Thyroid gland (tissue), 4 donors: ENCODE measurements around the gene UBA1. TPM values are rescaled to one million over a fixed set of nuclear protein-coding genes. Genes with fewer than 3 reads are reported as not detected.

Experiments used
- DNase-seq, 2 donors: peaks; one replicate each; pipeline ENCODE4 v3.0.0-alpha.2; 2019
- H3K27ac ChIP-seq, 3 donors: fragments of 200-600 bp; sonication (generic); 1 replicate in 2 of 3; 2 replicates in 1 of 3; pipeline ENCODE4 v1.5.1; 2016 to 2019; ENCODE audit warnings: mild to moderate bottlenecking in 1 of 3, moderate library complexity in 1 of 3
- H3K27me3 ChIP-seq: fragments of 200-600 bp; sonication (generic); one replicate; pipeline ENCODE4 v1.5.1; 2019
- H3K36me3 ChIP-seq, 2 donors: fragments of 200-600 bp; sonication (generic); one replicate each; pipeline ENCODE4 v1.5.1; 2016 to 2019
- H3K4me1 ChIP-seq, 2 donors: fragments of 200-600 bp; sonication (generic); one replicate each; pipeline ENCODE4 v1.5.1; 2017 to 2019
- H3K4me3 ChIP-seq, 3 donors: fragments of 200-600 bp; sonication (generic); replicated peaks in 1 of 3; 1 replicate in 2 of 3; 2 replicates in 1 of 3; pipeline ENCODE4 v1.5.1; 2016; ENCODE audit warnings: mild to moderate bottlenecking in 1 of 3
- H3K9me3 ChIP-seq: fragments of 200-600 bp; sonication (generic); one replicate; pipeline ENCODE4 v1.5.1; 2017
- POLR2A ChIP-seq, 2 donors: fragments of 450-650 bp; IDR thresholded peaks; one replicate each; pipeline ENCODE4 v1.6.1; 2017; ENCODE audit warnings: antibody characterized with exemption in 2 of 2, mild to moderate bottlenecking in 2 of 2, moderate library complexity in 1 of 2
- WGBS, 2 donors: methylation state at CpG; one replicate each; pipeline ENCODE4 v1.1.5; 2017; 5-methylcytosine and 5-hydroxymethylcytosine counted together
- intact Hi-C: fragments of 100-400 bp; cut with DNase I; formaldehyde crosslinking; loops from one replicate; pipeline ENCODE4 v1.15.1; 2023
- total RNA-seq, 4 donors: library from RNA; depleted of rRNA; stranded (reverse); fragments of >200 nt; gene quantifications; one replicate each; pipeline ENCODE4 v1.2.3, GENCODE V29; 2016
- TF ChIP-seq, protein P1 (sequence below), 6 experiments: fragments of 200-600 bp in 3 of 6; fragments of 450-650 bp in 3 of 6; sonication (generic) in 3 of 6; IDR thresholded peaks; one replicate each; pipeline ENCODE4 v1.5.1; 2016 to 2019; ENCODE audit warnings: antibody characterized with exemption in 6 of 6, mild to moderate bottlenecking in 2 of 6, inconsistent platforms in 1 of 6, moderate library complexity in 1 of 6

UBA1 gene
- total RNA-seq, 4 donors from 2014 or later = 159 to 293 (median 201) TPM

DNA sequence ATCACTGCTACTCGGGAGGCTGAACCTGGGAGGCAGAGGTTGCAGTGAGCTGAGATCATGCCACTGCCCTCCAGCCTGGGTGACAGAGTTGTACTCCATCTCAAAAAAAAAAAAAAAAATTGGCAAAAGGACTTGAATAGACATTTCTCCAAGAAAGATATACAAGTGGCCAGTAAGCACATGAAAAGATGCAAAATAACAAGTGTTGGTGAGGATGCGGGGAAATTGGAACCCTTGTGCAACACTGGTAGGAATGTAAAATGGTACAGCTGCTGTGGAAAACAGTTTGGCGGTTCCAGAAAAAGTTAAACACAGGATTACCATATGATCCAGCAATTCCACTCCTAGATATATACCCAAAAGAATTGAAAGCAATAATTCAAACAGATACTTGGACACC, 29.2 kb upstream of the UBA1 start:
- intact Hi-C loops = no loop called here
- 98 to 99% methylated on average over 3 of the region's 3 CpGs for WGBS, 2 donors
- DNase-seq = no peak
- Histone ChIP-seq H3K27ac (no peak overlapping the region), H3K9me3 (no peaks in the 10 kb centered on the region), H3K27me3 (no peaks in the 10 kb centered on the region), H3K4me3 (no peak overlapping the region), H3K4me1 (no peaks in the 10 kb centered on the region), H3K36me3 (no peaks in the 10 kb centered on the region)
- TF ChIP-seq POLR2A (IDR thresholded peaks at IDR 0.05) = no peak
- TF ChIP-seq, protein P1, sequence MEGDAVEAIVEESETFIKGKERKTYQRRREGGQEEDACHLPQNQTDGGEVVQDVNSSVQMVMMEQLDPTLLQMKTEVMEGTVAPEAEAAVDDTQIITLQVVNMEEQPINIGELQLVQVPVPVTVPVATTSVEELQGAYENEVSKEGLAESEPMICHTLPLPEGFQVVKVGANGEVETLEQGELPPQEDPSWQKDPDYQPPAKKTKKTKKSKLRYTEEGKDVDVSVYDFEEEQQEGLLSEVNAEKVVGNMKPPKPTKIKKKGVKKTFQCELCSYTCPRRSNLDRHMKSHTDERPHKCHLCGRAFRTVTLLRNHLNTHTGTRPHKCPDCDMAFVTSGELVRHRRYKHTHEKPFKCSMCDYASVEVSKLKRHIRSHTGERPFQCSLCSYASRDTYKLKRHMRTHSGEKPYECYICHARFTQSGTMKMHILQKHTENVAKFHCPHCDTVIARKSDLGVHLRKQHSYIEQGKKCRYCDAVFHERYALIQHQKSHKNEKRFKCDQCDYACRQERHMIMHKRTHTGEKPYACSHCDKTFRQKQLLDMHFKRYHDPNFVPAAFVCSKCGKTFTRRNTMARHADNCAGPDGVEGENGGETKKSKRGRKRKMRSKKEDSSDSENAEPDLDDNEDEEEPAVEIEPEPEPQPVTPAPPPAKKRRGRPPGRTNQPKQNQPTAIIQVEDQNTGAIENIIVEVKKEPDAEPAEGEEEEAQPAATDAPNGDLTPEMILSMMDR (IDR thresholded peaks at IDR 0.05) = no peak

DNA sequence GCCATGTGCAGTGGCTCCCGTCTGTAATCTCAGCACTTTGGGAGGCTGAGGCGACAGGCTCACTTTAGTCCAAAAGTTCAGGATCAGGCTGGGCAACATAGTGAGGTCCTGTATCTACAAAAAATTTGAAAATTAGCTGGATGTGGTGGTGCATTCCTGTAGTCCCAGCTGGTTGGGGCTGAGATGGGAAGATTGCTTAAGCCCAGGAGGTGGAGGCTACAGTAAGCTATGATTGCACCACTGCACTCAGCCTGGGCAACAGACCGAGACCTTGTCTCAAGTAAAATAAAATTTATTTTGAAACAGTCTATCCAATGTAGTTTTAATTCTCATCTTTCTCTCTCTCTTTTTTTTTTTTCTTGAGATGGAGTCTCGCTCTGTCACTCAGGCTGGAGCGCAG, 27.5 kb upstream of the UBA1 start:
- intact Hi-C loops = no loop called here
- H3K27me3 ChIP-seq = no peaks in the 10 kb centered on the region
- peak in 1 of 2 donors; percentile 34 for DNase-seq
- H3K36me3 ChIP-seq = no peaks in the 10 kb centered on the region
- no peaks in the 10 kb centered on the region for H3K4me1 ChIP-seq
- H3K27ac ChIP-seq = no peak overlapping the region
- H3K9me3 ChIP-seq = no peaks in the 10 kb centered on the region
- 85 to 94% methylated on average over 5 of the region's 5 CpGs for WGBS, 2 donors
- TF ChIP-seq POLR2A (IDR thresholded peaks at IDR 0.05) = no peak
- H3K4me3 ChIP-seq = no peak overlapping the region

DNA sequence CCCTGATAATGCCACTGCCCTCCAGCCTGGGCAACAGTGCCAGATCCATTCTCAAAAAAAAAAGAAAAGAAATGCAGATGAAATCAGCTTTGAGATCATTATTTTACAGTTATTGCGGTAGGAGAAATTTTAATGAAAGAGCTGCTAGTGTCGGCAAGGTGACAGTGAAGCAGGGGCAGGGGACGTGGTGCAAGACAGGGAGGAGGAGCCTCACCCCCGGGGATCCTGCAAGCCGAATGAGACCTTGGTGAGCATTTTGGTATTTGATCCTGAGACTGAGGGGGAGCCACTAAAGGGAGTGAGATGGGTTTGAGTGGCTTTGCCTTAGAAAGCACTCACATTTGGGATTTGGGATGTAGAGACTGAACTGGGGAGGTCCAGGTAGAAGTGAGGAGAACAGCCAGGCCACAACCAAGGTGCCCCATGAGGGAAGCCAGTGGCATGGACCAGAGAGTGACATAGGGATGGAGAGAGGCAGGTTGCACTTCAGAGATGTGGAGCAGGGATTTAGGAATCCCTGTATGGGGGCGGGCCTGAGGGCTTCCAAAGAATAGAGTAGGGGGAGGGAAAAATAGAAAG, 25.0 kb upstream of the UBA1 start:
- no peak for TF ChIP-seq POLR2A (IDR thresholded peaks at IDR 0.05)
- TF ChIP-seq, protein P1 (IDR thresholded peaks at IDR 0.05) = no peak
- intact Hi-C loops = no loop called here
- WGBS, 2 donors = 91 to 92% methylated on average over 6 of the region's 6 CpGs
- Histone ChIP-seq H3K9me3 (no peaks in the 10 kb centered on the region), H3K27ac (no peak overlapping the region), H3K36me3 (peaks cover 4 to 6% of the 10 kb centered on the region in 2 donors), H3K27me3 (no peaks in the 10 kb centered on the region), H3K4me3 (no peak overlapping the region), H3K4me1 (no peaks in the 10 kb centered on the region)
- no peak for DNase-seq

DNA sequence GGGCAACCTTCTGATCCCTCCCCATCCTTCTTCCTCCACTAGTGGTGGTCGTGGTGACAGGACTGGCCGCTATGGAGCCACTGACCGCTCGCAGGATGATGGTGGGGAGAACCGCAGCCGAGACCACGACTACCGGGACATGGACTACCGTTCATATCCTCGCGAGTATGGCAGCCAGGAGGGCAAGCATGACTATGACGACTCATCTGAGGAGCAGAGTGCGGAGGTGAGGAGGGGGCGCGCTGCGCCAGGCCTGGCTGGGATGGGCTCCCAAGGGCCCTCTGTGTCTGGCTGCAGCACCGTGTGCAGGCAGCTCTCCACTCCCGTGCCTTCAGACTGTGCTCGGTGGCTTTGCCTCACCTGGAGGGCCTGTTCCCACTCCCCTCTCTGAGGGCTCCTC, 24.4 kb upstream of the UBA1 start:
- Histone ChIP-seq H3K27ac (no peak overlapping the region), H3K9me3 (no peaks in the 10 kb centered on the region), H3K27me3 (no peaks in the 10 kb centered on the region), H3K36me3 (peaks cover 4 to 6% of the 10 kb centered on the region in 2 donors), H3K4me1 (no peaks in the 10 kb centered on the region), H3K4me3 (no peak overlapping the region)
- DNase-seq = no peak
- intact Hi-C loops = no loop called here
- TF ChIP-seq, protein P1 (IDR thresholded peaks at IDR 0.05) = no peak
- no peak for TF ChIP-seq POLR2A (IDR thresholded peaks at IDR 0.05)
- 98 to 100% methylated on average over 1 to 8 of the region's 19 CpGs for WGBS, 2 donors

DNA sequence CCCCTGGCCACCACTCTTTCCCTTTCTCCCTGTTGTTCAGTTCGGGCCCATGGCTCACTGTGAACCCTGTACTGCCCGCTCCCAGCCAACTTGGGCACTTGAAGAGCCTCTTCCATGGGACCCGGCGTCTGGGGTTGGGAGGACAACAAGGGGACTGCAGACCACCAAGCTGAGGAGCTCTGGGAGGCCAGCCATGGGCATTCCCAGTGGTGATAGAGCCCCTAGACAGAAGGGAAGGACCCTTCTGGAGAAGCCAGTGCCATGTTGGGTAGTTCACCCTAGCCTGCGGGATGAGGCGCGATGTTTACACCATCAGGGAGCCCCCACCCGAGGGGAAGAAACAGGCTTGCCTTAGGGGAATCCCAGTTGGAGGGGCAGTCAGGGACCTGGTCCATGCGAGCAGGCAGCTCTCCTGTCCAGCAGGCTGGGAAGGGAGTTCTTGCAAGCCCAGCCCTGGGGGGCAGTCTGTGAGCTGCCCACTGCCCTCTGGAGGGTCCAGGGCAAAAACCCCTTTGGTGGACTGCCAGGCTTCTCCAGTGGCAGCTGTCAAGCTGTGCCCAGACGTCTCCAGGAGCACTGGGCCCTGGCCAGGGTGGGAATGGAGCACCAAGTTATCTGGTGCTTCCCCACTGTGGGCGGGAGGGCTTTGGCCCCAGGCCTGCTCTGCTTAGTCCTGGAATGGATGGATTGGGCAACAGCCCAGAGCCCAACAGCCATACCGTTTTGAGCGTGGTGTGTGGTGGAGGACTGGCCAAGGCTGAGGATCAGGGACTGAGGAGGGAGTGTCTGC, 23.7 kb upstream of the UBA1 start:
- no peak for DNase-seq

More for the DNA sequence above, 23.7 kb upstream of the UBA1 start:
- Histone ChIP-seq H3K27me3 (no peaks in the 10 kb centered on the region), H3K27ac (no peak overlapping the region), H3K4me3 (no peak overlapping the region), H3K36me3 (peaks cover 4 to 8% of the 10 kb centered on the region in 2 donors), H3K9me3 (no peaks in the 10 kb centered on the region), H3K4me1 (no peaks in the 10 kb centered on the region)
- intact Hi-C loops = no loop called here
- TF ChIP-seq, protein P1 (IDR thresholded peaks at IDR 0.05) = no peak
- no peak for TF ChIP-seq POLR2A (IDR thresholded peaks at IDR 0.05)
- 70 to 98% methylated on average over 2 to 6 of the region's 13 CpGs for WGBS, 2 donors
